PC-9 (cell line): ENCODE data around the gene HPCA. TPM values are rescaled to one million over a fixed set of nuclear protein-coding genes. Genes with fewer than 3 reads are reported as not detected.

Source experiments
- BruUV-seq: library from RNA; stranded (reverse); fragments of 400-500 nt; replicated peaks from 2 replicates; lab custom pipeline; 2021; lab: Mats Ljungman, UMichigan
- CTCF ChIA-PET: fragments of 300-600 bp; sonication (Branson Sonifier 250); formaldehyde crosslinking; loops from one replicate; lab custom pipeline; 2022; ENCODE audit warnings: antibody characterized with exemption; lab: Charles Lee
- POLR2A ChIA-PET: fragments of 300-600 bp; sonication (Branson Sonifier 250); formaldehyde crosslinking; loops from one replicate; lab custom pipeline; 2022; ENCODE audit warnings: antibody characterized with exemption; ENCODE audit not compliant: unreplicated experiment; lab: Charles Lee
- DNase-seq, 2 experiments: peaks; one replicate each; pipeline versions ENCODE4 v3.0.0 to v3.0.0-alpha.2; 2015 to 2022; ENCODE audit warnings: mixed read lengths in 1 of 2
- H2AFZ ChIP-seq: fragments of 200-600 bp; sonication (generic); 2 replicates; pipeline ENCODE4 v1.8.1; 2017; ENCODE audit warnings: antibody characterized with exemption
- H3F3A ChIP-seq: fragments of 200-600 bp; sonication (generic); 2 replicates; pipeline ENCODE4 v1.8.1; 2017; ENCODE audit warnings: antibody characterized with exemption, mild to moderate bottlenecking, low read depth; ENCODE audit not compliant: insufficient read depth
- H3K27ac ChIP-seq: fragments of 200-600 bp; sonication (generic); 2 replicates; pipeline ENCODE4 v1.6.1; 2016; ENCODE audit warnings: mixed run types
- H3K27me3 ChIP-seq: fragments of 200-600 bp; sonication (generic); 2 replicates; pipeline ENCODE4 v1.6.1; 2016; ENCODE audit warnings: low read depth, mixed run types; ENCODE audit not compliant: insufficient read depth
- H3K36me3 ChIP-seq: fragments of 200-600 bp; sonication (generic); 2 replicates; pipeline ENCODE4 v1.6.1; 2016; ENCODE audit warnings: low read depth, mixed run types
- H3K4me1 ChIP-seq: fragments of 200-600 bp; sonication (generic); replicated peaks from 2 replicates; pipeline ENCODE4 v1.6.1; 2016; ENCODE audit warnings: mixed run types; ENCODE audit not compliant: insufficient read depth
- H3K4me2 ChIP-seq: fragments of 200-600 bp; sonication (generic); 2 replicates; pipeline ENCODE4 v1.6.1; 2017; ENCODE audit warnings: mixed run types
- H3K4me3 ChIP-seq: fragments of 200-600 bp; sonication (generic); 2 replicates; pipeline ENCODE4 v1.6.1; 2016; ENCODE audit warnings: mixed run types
- H3K79me2 ChIP-seq: fragments of 200-600 bp; sonication (generic); 2 replicates; pipeline ENCODE4 v1.6.1; 2017; ENCODE audit warnings: low read depth, mixed run types
- H3K9me2 ChIP-seq: fragments of 200-600 bp; sonication (generic); 2 replicates; pipeline ENCODE4 v1.8.1; 2017; ENCODE audit warnings: mild to moderate bottlenecking; ENCODE audit not compliant: insufficient read depth
- H3K9me3 ChIP-seq: fragments of 200-600 bp; sonication (generic); 2 replicates; pipeline ENCODE4 v1.8.1; 2016; ENCODE audit warnings: low read depth; ENCODE audit not compliant: insufficient read depth
- H4K20me1 ChIP-seq: fragments of 200-600 bp; sonication (generic); 2 replicates; pipeline ENCODE4 v1.8.1; 2017; ENCODE audit not compliant: insufficient read depth
- CTCF ChIP-seq: fragments of 200-600 bp; sonication (generic); conservative IDR thresholded peaks from 2 replicates; pipeline ENCODE4 v1.6.1; 2017; ENCODE audit warnings: mixed run types, antibody characterized with exemption, mild to moderate bottlenecking, moderate library complexity
- EZH2 ChIP-seq: fragments of 200-600 bp; sonication (generic); IDR thresholded peaks from 2 replicates; pipeline ENCODE4 v1.8.0; 2017; ENCODE audit warnings: antibody characterized with exemption, low read depth
- intact Hi-C: fragments of 100-400 bp; cut with micrococcal nuclease; formaldehyde crosslinking; loops from one replicate; pipeline ENCODE4 v1.10.0; 2022; ENCODE audit not compliant: unreplicated experiment
- total RNA-seq: library from RNA; stranded (reverse); gene quantifications from 2 replicates; pipeline ENCODE4 v1.2.3, GENCODE V29; 2021

The HPCA gene
- total RNA-seq, 1 experiment from 2014 or later = not detected

- no peak overlapping the region for H3K4me3 ChIP-seq
- no peak overlapping the region for H3K4me2 ChIP-seq
- H4K20me1 ChIP-seq = no peaks in the 10 kb centered on the region
- H3K27me3 ChIP-seq = no peaks in the 10 kb centered on the region
- no peak overlapping the region for H2AFZ ChIP-seq
- no peaks in the 10 kb centered on the region for H3K79me2 ChIP-seq
- POLR2A ChIA-PET = interaction anchor here (0.6 kb wide), 1 partner anchor 164 kb away, joined by 3 read pairs; no protein-coding TSS in a partner anchor
- no peaks in the 10 kb centered on the region for H3F3A ChIP-seq
- H3K9me3 ChIP-seq = no peaks in the 10 kb centered on the region
- BruUV-seq = no TSS peak
- H3K9me2 ChIP-seq = no peaks in the 10 kb centered on the region
- H3K36me3 ChIP-seq = no peaks in the 10 kb centered on the region
- H3K4me1 ChIP-seq = no peaks in the 10 kb centered on the region
- no peak for TF ChIP-seq CTCF
- no peak for TF ChIP-seq EZH2
- CTCF ChIA-PET = interaction anchor here (0.7 kb wide), 1 partner anchor 61 kb away, joined by 3 read pairs; no protein-coding TSS in a partner anchor
- intact Hi-C loops = no loop called here
- no peak for DNase-seq
- no peak overlapping the region for H3K27ac ChIP-seq
Measured at GRCh38 chr1:32893198-32894018, 7.1 kb downstream of the HPCA start.

GRCh38 chr1:32894019-32894600, 7.8 kb downstream of the HPCA start:
- no TSS peak for BruUV-seq
- ChIA-PET POLR2A (no interaction called here), CTCF (no interaction called here)
- H3K79me2 ChIP-seq = no peaks in the 10 kb centered on the region
- intact Hi-C loops = no loop called here
- H3K4me3 ChIP-seq = no peak overlapping the region
- no peak overlapping the region for H3K27ac ChIP-seq
- no peak overlapping the region for H2AFZ ChIP-seq
- H3K27me3 ChIP-seq = no peaks in the 10 kb centered on the region
- no peaks in the 10 kb centered on the region for H3K9me3 ChIP-seq
- DNase-seq = no peak
- TF ChIP-seq EZH2 (no peak), CTCF (no peak)
- H3K9me2 ChIP-seq = no peaks in the 10 kb centered on the region
- no peaks in the 10 kb centered on the region for H3F3A ChIP-seq
- no peak overlapping the region for H3K4me2 ChIP-seq
- H3K36me3 ChIP-seq = no peaks in the 10 kb centered on the region
- H3K4me1 ChIP-seq = no peaks in the 10 kb centered on the region
- no peaks in the 10 kb centered on the region for H4K20me1 ChIP-seq

GRCh38 chr1:32894681-32895080, 8.4 kb downstream of the HPCA start:
- Histone ChIP-seq H2AFZ (no peak overlapping the region), H3K27me3 (no peaks in the 10 kb centered on the region), H3F3A (no peaks in the 10 kb centered on the region), H3K27ac (no peak overlapping the region), H3K4me1 (no peaks in the 10 kb centered on the region), H3K9me2 (no peaks in the 10 kb centered on the region), H3K9me3 (no peaks in the 10 kb centered on the region), H3K36me3 (no peaks in the 10 kb centered on the region), H3K4me2 (no peak overlapping the region), H3K4me3 (no peak overlapping the region), H3K79me2 (no peaks in the 10 kb centered on the region), H4K20me1 (no peaks in the 10 kb centered on the region; the same call in 1 of the 2 replicates)
- intact Hi-C loops = no loop called here
- DNase-seq = no peak
- POLR2A ChIA-PET = no interaction called here
- CTCF ChIA-PET = no interaction called here
- BruUV-seq = TSS peak; percentile 6
- TF ChIP-seq EZH2 (no peak), CTCF (no peak)
